Kidney (tissue), 14 donors: ENCODE results near the gene CNTRL. TPM values are rescaled to one million over a fixed set of nuclear protein-coding genes. Genes with fewer than 3 reads are reported as not detected.

Experiments
- DNase-seq, 5 donors: peaks; one replicate each; pipeline ENCODE4 v3.0.0-alpha.2; 2013 to 2020
- FAIRE-seq: peaks from 2 replicates; lab custom pipeline; 2012; peaks lifted over from hg19 to GRCh38; lab: Jason Lieb, UNC
- H3K27ac ChIP-seq, 2 donors: one replicate each; pipeline ENCODE4 v1.7.0; 2013; ENCODE audit warnings: low read depth in 2 of 2, low read length in 2 of 2, inconsistent platforms in 1 of 2
- H3K27me3 ChIP-seq: one replicate; pipeline ENCODE4 v1.7.1; 2013; ENCODE audit warnings: low read length, inconsistent platforms; ENCODE audit not compliant: control insufficient read depth, insufficient read depth
- H3K36me3 ChIP-seq, 3 donors: one replicate each; pipeline versions ENCODE4 v1.7.0 to v1.7.1; 2013; ENCODE audit warnings: low read length in 3 of 3, control low read depth in 1 of 3, inconsistent platforms in 1 of 3; ENCODE audit not compliant: insufficient read depth in 3 of 3, control insufficient read depth in 2 of 3
- H3K4me1 ChIP-seq, 3 donors: one replicate each; pipeline versions ENCODE4 v1.7.0 to v1.7.1; 2013; ENCODE audit warnings: low read length in 3 of 3, inconsistent platforms in 1 of 3, low read depth in 1 of 3; ENCODE audit not compliant: control insufficient read depth in 2 of 3, insufficient read depth in 2 of 3
- H3K4me3 ChIP-seq, 3 donors: one replicate each; pipeline versions ENCODE4 v1.7.0 to v1.8.1; 2013; ENCODE audit warnings: low read length in 3 of 3, control low read depth in 1 of 3, inconsistent platforms in 1 of 3
- H3K9ac ChIP-seq, 3 donors: one replicate each; pipeline versions ENCODE4 v1.7.0 to v1.7.1; 2013; ENCODE audit warnings: low read length in 3 of 3, control low read depth in 1 of 3, inconsistent platforms in 1 of 3
- H3K9me3 ChIP-seq, 3 donors: one replicate each; pipeline versions ENCODE4 v1.7.0 to v1.7.1; 2013; ENCODE audit warnings: low read length in 3 of 3, control low read depth in 1 of 3, inconsistent platforms in 1 of 3; ENCODE audit not compliant: control insufficient read depth in 2 of 3, insufficient read depth in 1 of 3
- CTCF ChIP-seq: IDR thresholded peaks from 3 replicates; pipeline ENCODE4 v1.5.1; 2012; ENCODE audit warnings: mild to moderate bottlenecking, moderate library complexity, borderline replicate concordance; ENCODE audit not compliant: insufficient read depth; ENCODE audit errors: extremely low read depth
- intact Hi-C: fragments of 100-400 bp; cut with DNase I; formaldehyde crosslinking; loops from one replicate; pipeline ENCODE4 v1.11.1; 2022
- polyA plus RNA-seq: library from polyadenylated mRNA; stranded (reverse); fragments of 350-450 nt; fragmentation: Illumina TruSeq; extraction: RNeasy Lipid Tissue Mini Kit (QIAGEN cat#74804); gene quantifications from one replicate; pipeline ENCODE4 v1.2.3, GENCODE V29; 2014; ENCODE audit warnings: low read depth, low replicate concordance; ENCODE audit not compliant: insufficient read depth
- total RNA-seq: library from RNA; stranded (reverse); fragmentation: NEBNext Ultra II Directional; extraction: Animal tissue kit (Norgen Biotek cat#: 25700); gene quantifications from one replicate; pipeline ENCODE4 v1.2.1, GENCODE V29; 2021
- donor health status: control.
- donor health status: control.
- donor health status: control.
- donor health status: control.
- donor health status: control.
- donor health status: DM: yes; HTN: yes; CAD: no.
- donor health status: Normal renal cell carcinoma (clear cell type).

The CNTRL gene
- total and polyA plus RNA-seq, 2 donors from 2014 or later = 3.4 to 17.7 TPM

- intact Hi-C loops = no loop called here
- Histone ChIP-seq H3K9ac (no peak within 1 kb of the TSS), H3K4me3 (peak within 1 kb of the TSS in 2 of 3 donors; percentile 23 to 39), H3K27me3 (no peaks in the 10 kb centered on the region), H3K4me1 (peaks cover 0 to 10% (median 4%) of the 10 kb centered on the region in 3 donors), H3K9me3 (no peaks in the 10 kb centered on the region), H3K36me3 (no peaks in the 10 kb centered on the region), H3K27ac (no peak within 1 kb of the TSS)
- FAIRE-seq = no peak
- TF ChIP-seq CTCF = no peak
- peak in 1 of 5 donors; percentile 10 for DNase-seq
These were observed 24.4 kb upstream of the CNTRL start, which contains the start of gene C5 for GRCh38 chr9:121050128-121050988. C5 (minus strand) TSS chr9:121050275; CDS start chr9:121050246, 29 bp downstream.

- H3K27me3 ChIP-seq = no peaks in the 10 kb centered on the region
- no peak for TF ChIP-seq CTCF
- no peaks in the 10 kb centered on the region for H3K36me3 ChIP-seq
- H3K9ac ChIP-seq = no peak overlapping the region
- H3K4me3 ChIP-seq = peak overlapping the region in 1 of 3 donors; percentile 26
- DNase-seq (peak in 1 of 5 donors; percentile 27), FAIRE-seq (no peak)
- peaks cover 0 to 10% (median 4%) of the 10 kb centered on the region in 3 donors for H3K4me1 ChIP-seq
- intact Hi-C loops = no loop called here
- no peaks in the 10 kb centered on the region for H3K9me3 ChIP-seq
- no peak overlapping the region for H3K27ac ChIP-seq
These were observed 21.2 kb upstream of the CNTRL start for GRCh38 chr9:121053544-121053943.

- Histone ChIP-seq H3K9ac (no peak overlapping the region), H3K27ac (no peak overlapping the region), H3K27me3 (no peaks in the 10 kb centered on the region), H3K36me3 (no peaks in the 10 kb centered on the region), H3K4me1 (peaks cover 0 to 10% (median 0%) of the 10 kb centered on the region in 3 donors), H3K9me3 (no peaks in the 10 kb centered on the region), H3K4me3 (no peak overlapping the region)
- TF ChIP-seq CTCF = peak; percentile 26
- intact Hi-C loops = no loop called here
- no peak for DNase-seq
- FAIRE-seq = no peak
These were observed 19.1 kb upstream of the CNTRL start for GRCh38 chr9:121055642-121056143.
